ENCODE results near the gene RMDN2.

DNA sequence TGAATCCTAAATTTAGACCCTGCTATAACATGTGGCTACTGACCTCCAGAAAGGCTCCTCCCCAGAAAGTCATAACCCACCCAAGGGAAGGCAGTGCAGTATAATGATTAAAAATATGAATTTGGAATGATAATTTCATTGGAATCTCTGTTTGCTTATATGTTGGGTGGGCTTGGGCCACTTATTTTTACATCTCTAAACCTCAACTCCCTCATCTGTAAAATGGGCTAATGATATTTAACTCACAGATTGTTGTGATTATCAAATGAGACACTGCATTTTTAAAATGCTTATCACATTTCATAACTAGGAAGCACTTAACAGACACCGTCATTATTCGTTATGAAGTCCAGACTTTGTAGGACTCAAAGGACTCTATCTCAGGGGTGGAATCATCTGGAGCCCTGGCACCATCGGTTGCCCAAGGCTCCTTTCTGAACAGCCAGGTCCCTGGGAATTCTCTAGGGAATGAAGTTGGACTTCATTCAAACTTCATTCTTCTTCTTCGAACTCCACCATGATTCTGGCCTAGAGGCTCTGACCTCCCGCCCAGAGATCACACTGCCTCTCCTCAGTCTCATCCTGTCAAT lies 33.1 kb upstream of the RMDN2 start:
- TF ChIP-seq EZH2phosphoT487 (IDR thresholded peaks at IDR 0.05; ENCODE audit: insufficient read depth, low read depth) (no peak), EZH2 (IDR thresholded peaks at IDR 0.05; ENCODE audit: insufficient read depth, poor library complexity, severe bottlenecking) (no peak)
